ENCODE data around the gene ZNF333.

DNA sequence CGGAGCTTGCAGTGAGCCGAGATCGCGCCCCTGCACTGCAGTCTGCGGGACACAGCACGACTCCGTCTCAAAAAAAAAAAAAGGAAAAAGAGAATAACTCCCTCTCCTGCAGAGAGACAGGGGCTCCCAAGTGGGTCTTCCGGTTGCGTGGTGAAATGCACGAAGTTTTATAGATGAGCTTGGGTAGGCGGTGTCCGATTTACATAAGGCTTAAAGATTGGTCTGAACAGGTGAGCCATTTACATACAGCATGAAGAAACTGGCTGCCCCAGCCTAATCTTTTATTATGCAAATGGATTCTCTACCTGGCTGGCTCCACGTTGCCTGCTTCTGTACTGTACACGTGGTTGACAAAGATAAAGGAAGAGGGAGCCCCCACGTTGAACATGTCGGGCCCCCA, 69.0 kb downstream of the ZNF333 start:
- TF ChIP-seq CTCF (IDR thresholded peaks at IDR 0.05) (no peak), POLR2A (IDR thresholded peaks at IDR 0.05) (no peak), EP300 (IDR thresholded peaks at IDR 0.05) (no peak)

Measured in ovary (tissue), 3 donors.